NCI-H1417 (cell line): ENCODE measurements around the gene SPDYC.
"Not testable (repeated sequence)": the region's sequence is repeated elsewhere in the genome, so short reads cannot be mapped to it uniquely, and the experiment has no call there.

ENCODE experiments used
- DNase-seq, 3 experiments: peaks; one replicate each; lab custom pipeline; 2025; lab: John Stamatoyannopoulos, UW

The SPDYC gene

DNA sequence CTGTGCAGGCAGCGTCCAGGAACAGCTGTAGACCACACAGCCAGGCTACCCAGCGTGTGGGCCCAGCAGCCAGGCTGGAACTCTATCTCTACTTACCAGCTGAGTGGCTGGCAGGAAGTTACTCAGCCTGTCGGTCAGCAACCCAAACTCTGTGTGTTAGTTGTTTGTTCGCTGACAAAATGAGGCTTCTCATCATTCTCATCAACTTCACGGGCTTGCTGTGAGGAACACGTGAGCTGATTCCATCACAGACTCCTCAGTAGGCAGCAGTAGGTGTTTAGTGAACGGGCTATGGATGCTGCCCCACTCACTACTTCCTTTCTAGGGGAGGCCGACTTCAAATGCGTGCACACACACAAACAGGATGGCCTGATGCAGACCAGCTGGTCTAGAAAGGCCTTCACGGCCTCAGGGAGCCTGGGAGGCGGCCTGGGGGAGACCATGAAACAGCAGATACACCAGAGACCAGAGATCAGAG is 830 bp upstream of the SPDYC start:
- DNase-seq: no peak

DNA sequence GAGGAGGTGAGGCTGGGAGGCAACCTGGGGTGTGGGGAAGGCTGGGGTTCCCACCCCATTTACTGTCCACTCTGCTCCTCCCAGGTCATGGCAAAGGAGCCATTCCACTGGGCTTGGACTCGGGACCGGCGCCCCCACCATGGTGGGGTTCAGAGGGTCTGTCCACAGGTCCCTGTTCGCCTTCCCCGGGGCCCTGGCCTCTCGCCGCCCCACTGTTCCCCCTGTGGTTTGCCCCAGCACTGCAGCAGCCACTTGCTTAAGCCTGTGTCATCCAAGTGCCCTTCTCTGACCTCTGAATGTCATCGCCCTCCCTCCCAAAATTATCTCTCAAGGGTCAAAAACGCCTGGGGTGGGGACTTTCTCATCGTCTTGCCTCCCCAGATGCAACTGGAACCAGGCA is 2.6 kb downstream of the SPDYC start:
- DNase-seq: no peak

DNA sequence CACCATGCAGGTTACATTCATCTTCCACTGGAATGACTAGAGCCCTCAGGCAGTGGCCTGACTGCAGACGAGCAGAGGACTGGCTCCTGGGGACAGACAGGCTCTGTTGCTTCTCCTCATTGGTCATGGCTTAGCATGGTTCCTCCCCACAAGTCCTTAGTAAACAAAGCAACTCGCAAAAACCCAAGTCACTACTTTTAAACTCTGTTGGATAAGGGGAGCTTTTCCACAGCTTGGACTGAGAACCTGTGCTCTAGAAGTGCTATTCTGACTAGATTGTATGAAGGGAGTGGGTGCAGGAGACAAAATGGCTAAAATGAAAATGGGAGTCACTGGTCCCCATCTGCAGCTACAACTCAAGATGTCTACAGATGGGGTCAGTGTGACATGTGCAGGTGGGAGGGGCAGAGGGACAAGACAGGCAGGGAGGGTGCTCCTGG is 4.6 kb downstream of the SPDYC start:
- not testable (repeated sequence) for DNase-seq

- DNase-seq: peak; percentile 21 to 82 (median 79)
Measured at GRCh38 chr11:65180877-65181568, 11.0 kb downstream of the SPDYC start.

GRCh38 chr11:65181569-65182257 is 11.7 kb downstream of the SPDYC start, which contains the start of gene CAPN1:
TSS of gene CAPN1 (plus strand) at chr11:65181928. CDS start at chr11:65182702, 774 bp downstream.
- peak in 2 of 3 experiments; percentile 71 to 75 for DNase-seq

DNA sequence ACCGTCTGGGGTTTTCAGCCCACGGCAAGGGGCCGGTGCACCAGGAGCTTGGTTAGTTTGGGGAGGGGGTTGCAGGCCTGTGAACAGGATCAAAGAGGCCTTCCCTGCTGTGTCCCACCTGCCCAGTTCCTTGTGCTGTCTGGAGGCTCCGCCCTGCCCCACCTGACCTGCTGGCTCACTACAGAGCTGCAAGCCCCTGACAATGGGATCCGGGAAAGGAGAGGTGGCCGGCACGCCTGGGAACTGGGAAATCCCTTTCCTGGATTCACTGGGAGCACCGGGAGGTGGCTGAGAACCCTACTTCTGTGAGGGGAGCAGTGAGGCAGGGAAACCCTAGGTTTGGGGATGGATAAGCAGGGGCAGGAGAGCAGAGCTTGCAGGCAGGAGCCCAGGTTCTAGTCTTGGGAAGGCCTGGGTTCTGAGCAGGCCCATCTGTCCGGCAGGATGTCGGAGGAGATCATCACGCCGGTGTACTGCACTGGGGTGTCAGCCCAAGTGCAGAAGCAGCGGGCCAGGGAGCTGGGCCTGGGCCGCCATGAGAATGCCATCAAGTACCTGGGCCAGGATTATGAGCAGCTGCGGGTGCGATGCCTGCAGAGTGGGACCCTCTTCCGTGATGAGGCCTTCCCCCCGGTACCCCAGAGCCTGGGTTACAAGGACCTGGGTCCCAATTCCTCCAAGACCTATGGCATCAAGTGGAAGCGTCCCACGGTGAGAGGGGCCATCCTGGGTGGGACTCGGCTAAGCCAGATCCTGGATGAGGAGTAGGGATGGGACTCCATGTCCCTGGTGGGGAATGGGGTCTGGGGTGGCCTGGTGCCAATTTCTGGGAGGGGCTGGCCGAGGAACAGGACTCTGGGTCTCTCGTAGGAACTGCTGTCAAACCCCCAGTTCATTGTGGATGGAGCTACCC is 12.5 kb downstream of the SPDYC start:
- peak in 2 of 3 experiments; percentile 68 to 69 for DNase-seq

- DNase-seq: peak in 1 of 3 experiments; percentile 58
Measured at GRCh38 chr11:65183201-65183891, 13.3 kb downstream of the SPDYC start.

- DNase-seq: no peak
Measured at GRCh38 chr11:65184146-65184545, 14.1 kb downstream of the SPDYC start.

- no peak for DNase-seq
Measured at GRCh38 chr11:65185171-65185570, 15.1 kb downstream of the SPDYC start.

- no peak for DNase-seq
Measured at GRCh38 chr11:65185869-65186341, 15.9 kb downstream of the SPDYC start.

- no peak for DNase-seq
Measured at GRCh38 chr11:65186701-65187100, 16.7 kb downstream of the SPDYC start.

GRCh38 chr11:65187146-65187675 is 17.2 kb downstream of the SPDYC start:
- no peak for DNase-seq

- DNase-seq: no peak
Measured at GRCh38 chr11:65187971-65188461, 18.0 kb downstream of the SPDYC start.

- DNase-seq: no peak
Measured at GRCh38 chr11:65188486-65188885, 18.5 kb downstream of the SPDYC start.

DNA sequence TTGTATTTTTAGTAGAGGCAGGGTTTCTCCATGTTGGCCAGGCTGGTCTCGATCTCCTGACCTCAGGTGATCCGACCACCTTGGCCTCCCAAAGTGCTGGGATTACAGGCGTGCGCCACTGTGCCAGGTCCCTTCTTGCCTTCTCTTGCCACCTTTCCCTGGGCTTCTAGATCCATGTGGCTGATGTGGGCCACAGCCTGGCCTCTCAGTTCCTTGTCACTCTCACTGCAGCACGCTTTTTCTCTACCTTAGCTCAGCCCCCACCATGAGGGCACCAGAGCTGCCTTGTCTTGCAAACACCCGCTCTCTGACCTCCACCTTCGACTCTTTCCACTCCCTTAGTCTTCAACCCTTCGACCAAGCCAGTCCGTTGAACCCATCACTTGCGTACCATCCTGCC is 19.2 kb downstream of the SPDYC start:
- no peak for DNase-seq

- DNase-seq: no peak
Measured at GRCh38 chr11:65194564-65194963, 24.5 kb downstream of the SPDYC start.

DNA sequence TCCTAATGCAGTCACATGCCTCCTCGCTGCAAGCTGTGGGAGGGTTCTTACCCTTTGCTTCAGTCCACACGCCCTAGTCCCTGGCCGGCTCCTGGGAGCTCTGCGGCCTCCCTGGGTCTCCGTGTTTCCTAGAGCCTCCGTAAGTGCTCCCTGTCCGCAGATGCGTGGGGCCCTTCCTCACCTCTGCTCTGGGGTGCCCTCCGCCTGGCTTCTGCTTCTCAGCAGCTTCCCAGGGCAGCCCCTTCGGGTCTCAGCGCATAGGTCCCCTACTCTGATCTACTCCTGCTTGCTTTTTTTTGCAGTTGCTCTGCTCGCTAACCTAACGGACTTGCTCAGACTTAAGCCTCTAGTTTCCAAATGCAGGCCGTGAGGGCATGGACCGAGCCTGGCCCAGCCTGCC is 34.1 kb downstream of the SPDYC start:
- DNase-seq: no peak

DNA sequence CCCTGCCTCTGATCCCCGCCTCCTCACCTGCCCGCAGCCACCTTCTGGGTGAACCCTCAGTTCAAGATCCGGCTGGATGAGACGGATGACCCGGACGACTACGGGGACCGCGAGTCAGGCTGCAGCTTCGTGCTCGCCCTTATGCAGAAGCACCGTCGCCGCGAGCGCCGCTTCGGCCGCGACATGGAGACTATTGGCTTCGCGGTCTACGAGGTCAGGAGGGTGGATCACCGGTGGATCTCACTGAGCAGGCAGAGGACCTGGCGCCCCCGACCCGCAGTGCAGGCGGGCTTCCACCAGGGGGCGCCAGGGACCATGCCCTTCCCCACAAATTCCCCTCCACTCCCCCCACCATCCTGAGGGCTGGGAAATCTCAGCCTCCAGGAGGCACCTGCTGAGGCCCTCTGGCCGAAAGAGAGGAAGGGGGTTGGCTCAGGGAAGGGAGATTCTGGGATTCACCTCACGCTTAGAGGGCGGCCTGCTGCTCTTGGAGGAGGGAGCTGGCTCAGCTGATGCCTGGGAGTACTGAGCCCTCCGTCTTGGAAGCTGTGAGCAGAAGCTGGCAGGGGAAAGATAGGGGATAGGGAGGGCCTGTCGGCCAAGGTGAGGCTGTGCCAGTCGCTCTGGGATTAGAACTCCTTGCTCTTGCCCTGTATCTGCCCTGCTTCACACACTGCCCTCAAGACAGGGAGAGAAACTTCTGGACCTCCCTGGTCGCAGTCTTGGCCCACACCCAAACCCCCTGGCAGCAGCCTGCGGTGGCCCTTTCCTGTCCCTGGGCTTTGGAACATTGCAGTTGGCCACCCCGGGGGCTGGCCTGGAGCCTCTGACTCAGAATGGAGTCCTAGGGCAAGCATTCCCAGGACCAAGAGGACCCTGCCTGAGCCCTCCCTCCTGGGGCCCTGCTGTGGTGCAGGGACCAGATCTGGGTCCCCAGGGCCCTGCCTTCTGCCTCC is 34.9 kb downstream of the SPDYC start:
- DNase-seq: peak; percentile 30 to 65 (median 41)

DNA sequence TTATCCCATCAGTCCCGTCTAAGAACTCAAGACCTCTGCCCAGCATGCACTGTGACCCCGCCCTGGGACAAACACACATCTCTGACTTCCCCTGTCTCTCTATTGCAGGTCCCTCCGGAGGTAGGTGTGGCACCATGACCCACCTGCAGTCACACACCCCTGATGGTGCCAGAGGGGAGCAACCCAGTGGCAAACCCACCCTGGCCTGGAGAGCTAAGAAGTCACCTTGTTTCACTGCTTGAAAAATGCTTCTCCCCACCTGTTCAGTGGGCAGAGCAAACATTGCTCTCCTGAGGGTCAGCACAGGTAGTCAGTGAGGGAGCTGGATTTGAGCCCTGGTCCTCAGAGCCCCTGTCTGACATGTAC is 35.6 kb downstream of the SPDYC start:
- no peak for DNase-seq

DNA sequence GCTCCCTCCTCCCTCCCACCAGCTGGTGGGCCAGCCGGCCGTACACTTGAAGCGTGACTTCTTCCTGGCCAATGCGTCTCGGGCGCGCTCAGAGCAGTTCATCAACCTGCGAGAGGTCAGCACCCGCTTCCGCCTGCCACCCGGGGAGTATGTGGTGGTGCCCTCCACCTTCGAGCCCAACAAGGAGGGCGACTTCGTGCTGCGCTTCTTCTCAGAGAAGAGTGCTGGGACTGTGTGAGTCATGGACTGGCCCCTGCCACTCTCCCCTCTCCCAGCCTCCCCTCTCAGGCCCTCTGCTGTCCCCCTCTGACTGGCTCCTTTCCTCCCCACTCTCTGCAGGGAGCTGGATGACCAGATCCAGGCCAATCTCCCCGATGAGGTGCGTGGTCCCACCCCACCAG is 36.4 kb downstream of the SPDYC start:
- DNase-seq: no peak
